Neutrophil (primary cell): Measurements from ENCODE around the gene SRRD.

Source experiments
- H3K27ac ChIP-seq: fragments of 200-600 bp; sonication (generic); 2 replicates; pipeline ENCODE4 v1.5.1; 2016; ENCODE audit warnings: mild to moderate bottlenecking, moderate library complexity
- H3K27me3 ChIP-seq: fragments of 200-600 bp; sonication (generic); 2 replicates; pipeline ENCODE4 v1.6.0; 2016; ENCODE audit warnings: mild to moderate bottlenecking
- H3K36me3 ChIP-seq: fragments of 200-600 bp; sonication (generic); 2 replicates; pipeline ENCODE4 v1.5.1; 2017
- H3K4me1 ChIP-seq, 2 experiments: fragments of 200-600 bp in 1 of 2; sonication (generic) in 1 of 2; 1 replicate in 1 of 2; 2 replicates in 1 of 2; pipeline versions ENCODE4 v1.5.1 to v1.6.1; 2013 to 2016; ENCODE audit warnings: low read depth in 1 of 2, low read length in 1 of 2, mild to moderate bottlenecking in 1 of 2, moderate library complexity in 1 of 2; ENCODE audit not compliant: control insufficient read depth in 1 of 2, insufficient read depth in 1 of 2
- H3K4me3 ChIP-seq, 2 experiments: fragments of 200-600 bp in 1 of 2; sonication (generic) in 1 of 2; 1 replicate in 1 of 2; 2 replicates in 1 of 2; pipeline ENCODE4 v1.5.1; 2013 to 2016; ENCODE audit warnings: low read depth in 1 of 2, low read length in 1 of 2, mild to moderate bottlenecking in 1 of 2, moderate library complexity in 1 of 2
- H3K9me3 ChIP-seq: fragments of 200-600 bp; sonication (generic); 2 replicates; pipeline ENCODE4 v1.5.1; 2016
- CTCF ChIP-seq: fragments of 200-600 bp; sonication (generic); IDR thresholded peaks from 2 replicates; pipeline ENCODE4 v1.5.1; 2016; ENCODE audit warnings: antibody characterized with exemption

SRRD gene

GRCh38 chr22:26529345-26529744, 45.7 kb downstream of the SRRD start:
- Histone ChIP-seq H3K27ac (peak overlapping the region; percentile 62), H3K36me3 (peaks cover 100% of the 10 kb centered on the region), H3K4me3 (no peak overlapping the region), H3K4me1 (peaks cover 9 to 23% of the 10 kb centered on the region in 2 experiments), H3K9me3 (no peaks in the 10 kb centered on the region), H3K27me3 (no peaks in the 10 kb centered on the region)
- no peak for TF ChIP-seq CTCF

GRCh38 chr22:26534171-26534855, 50.6 kb downstream of the SRRD start:
- Histone ChIP-seq H3K36me3 (peaks cover 99% of the 10 kb centered on the region), H3K9me3 (no peaks in the 10 kb centered on the region), H3K4me1 (peaks cover 4 to 21% of the 10 kb centered on the region in 2 experiments), H3K27me3 (no peaks in the 10 kb centered on the region), H3K27ac (no peak overlapping the region), H3K4me3 (no peak overlapping the region)
- no peak for TF ChIP-seq CTCF

GRCh38 chr22:26534874-26535602, 51.4 kb downstream of the SRRD start:
- Histone ChIP-seq H3K27ac (no peak overlapping the region), H3K36me3 (peaks cover 99% of the 10 kb centered on the region), H3K27me3 (no peaks in the 10 kb centered on the region), H3K4me3 (no peak overlapping the region), H3K4me1 (peaks cover 0 to 14% of the 10 kb centered on the region in 2 experiments), H3K9me3 (no peaks in the 10 kb centered on the region)
- TF ChIP-seq CTCF = no peak

- Histone ChIP-seq H3K36me3 (peaks cover 99% of the 10 kb centered on the region), H3K27me3 (no peaks in the 10 kb centered on the region)
These were observed 51.9 kb downstream of the SRRD start for GRCh38 chr22:26535603-26535908.

GRCh38 chr22:26536056-26536761, 52.5 kb downstream of the SRRD start:
- no peak overlapping the region for H3K27ac ChIP-seq
- H3K9me3 ChIP-seq = no peaks in the 10 kb centered on the region

More at GRCh38 chr22:26535603-26535908, 51.9 kb downstream of the SRRD start:
- Histone ChIP-seq H3K9me3 (no peaks in the 10 kb centered on the region), H3K4me1 (peaks cover 0 to 9% of the 10 kb centered on the region in 2 experiments), H3K27ac (no peak overlapping the region), H3K4me3 (no peak overlapping the region)
- no peak for TF ChIP-seq CTCF

More at GRCh38 chr22:26536056-26536761, 52.5 kb downstream of the SRRD start:
- Histone ChIP-seq H3K36me3 (peaks cover 99% of the 10 kb centered on the region), H3K27me3 (no peaks in the 10 kb centered on the region), H3K4me1 (peaks cover 0 to 5% of the 10 kb centered on the region in 2 experiments), H3K4me3 (no peak overlapping the region)
- TF ChIP-seq CTCF = no peak
